Esophagus (tissue), 2 donors: ENCODE data around the gene GABARAPL2. TPM values are rescaled to one million over a fixed set of nuclear protein-coding genes. Genes with fewer than 3 reads are reported as not detected.
"Not testable (repeated sequence)": the region's sequence is repeated elsewhere in the genome, so short reads cannot be mapped to it uniquely, and the experiment has no call there.

Source experiments
- H3K27ac ChIP-seq, 2 donors: one replicate each; pipeline ENCODE4 v1.5.1; 2013; ENCODE audit warnings: low read depth in 2 of 2, mild to moderate bottlenecking in 2 of 2, inconsistent platforms in 1 of 2, low read length in 1 of 2, moderate library complexity in 1 of 2
- H3K27me3 ChIP-seq, 2 donors: one replicate each; pipeline ENCODE4 v1.6.1; 2013; ENCODE audit warnings: low read length in 2 of 2, control low read depth in 1 of 2, mild to moderate bottlenecking in 1 of 2; ENCODE audit not compliant: insufficient read depth in 2 of 2, control insufficient read depth in 1 of 2
- H3K36me3 ChIP-seq, 2 donors: one replicate each; pipeline ENCODE4 v1.6.1; 2013; ENCODE audit warnings: low read length in 1 of 2; ENCODE audit not compliant: control insufficient read depth in 2 of 2, insufficient read depth in 2 of 2
- H3K4me1 ChIP-seq, 2 donors: one replicate each; pipeline ENCODE4 v1.6.1; 2013; ENCODE audit warnings: low read length in 1 of 2; ENCODE audit not compliant: control insufficient read depth in 2 of 2, insufficient read depth in 2 of 2
- H3K4me3 ChIP-seq, 2 donors: one replicate each; pipeline ENCODE4 v1.5.1; 2013; ENCODE audit warnings: low read length in 2 of 2, mild to moderate bottlenecking in 2 of 2, low read depth in 1 of 2, moderate library complexity in 1 of 2
- H3K9me3 ChIP-seq, 2 donors: one replicate each; pipeline ENCODE4 v1.6.1; 2013; ENCODE audit warnings: mild to moderate bottlenecking in 2 of 2, low read depth in 1 of 2, low read length in 1 of 2, moderate library complexity in 1 of 2; ENCODE audit not compliant: control insufficient read depth in 2 of 2, insufficient read depth in 1 of 2
- WGBS, 2 donors: extraction: QIAGEN DNeasy Blood & Tissue Kit; methylation state at CpG; one replicate each; pipeline ENCODE4 v1.1.7; 2013; 5-methylcytosine and 5-hydroxymethylcytosine counted together
- polyA plus RNA-seq, 2 donors: library from polyadenylated mRNA; stranded (reverse); fragments of 200-250 nt; gene quantifications; one replicate each; pipeline ENCODE4 v1.2.3, GENCODE V29; 2013
- donor health status: healthy with polysubstance abuse.
- donor health status: Bipolar disorder and iron deficiency.

GABARAPL2 gene
- polyA plus RNA-seq, 2 donors: 83.1 to 96.6 TPM

DNA sequence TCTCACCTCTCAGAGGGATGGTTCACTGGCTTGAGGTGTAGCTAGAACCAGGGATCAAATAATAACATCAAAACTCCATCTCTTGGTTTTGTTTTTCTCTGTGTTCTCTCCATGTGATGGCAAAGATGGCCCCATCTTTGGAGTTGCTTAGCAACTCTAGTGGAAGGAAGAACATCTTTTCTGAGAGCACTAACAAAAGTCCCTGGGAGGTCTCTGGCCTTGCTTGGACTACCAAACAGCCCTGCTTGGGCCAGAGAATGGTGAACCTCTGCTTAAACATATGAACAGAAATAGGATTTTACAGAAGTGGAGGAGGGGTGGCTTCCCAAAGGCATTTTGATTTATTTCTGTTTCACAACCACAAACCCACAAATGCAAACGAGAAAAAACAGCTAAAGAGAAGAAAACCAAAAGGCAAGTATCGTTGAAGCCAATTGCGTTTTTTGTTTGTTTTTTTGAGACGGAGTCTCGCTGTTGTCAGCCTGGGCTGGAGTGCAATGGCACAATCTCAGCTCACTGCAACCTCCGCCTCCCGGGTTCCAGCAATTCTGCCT, 13.2 kb downstream of the GABARAPL2 start:
- no peaks in the 10 kb centered on the region for H3K27me3 ChIP-seq
- H3K4me3 ChIP-seq: no peak overlapping the region
- H3K27ac ChIP-seq: no peak overlapping the region
- H3K9me3 ChIP-seq: no peaks in the 10 kb centered on the region
- whole genome bisulfite sequencing, 2 donors: 86 to 87% methylated on average over 7 of the region's 7 CpGs
- no peaks in the 10 kb centered on the region for H3K4me1 ChIP-seq
- H3K36me3 ChIP-seq: peaks cover 2 to 18% of the 10 kb centered on the region in 2 donors

DNA sequence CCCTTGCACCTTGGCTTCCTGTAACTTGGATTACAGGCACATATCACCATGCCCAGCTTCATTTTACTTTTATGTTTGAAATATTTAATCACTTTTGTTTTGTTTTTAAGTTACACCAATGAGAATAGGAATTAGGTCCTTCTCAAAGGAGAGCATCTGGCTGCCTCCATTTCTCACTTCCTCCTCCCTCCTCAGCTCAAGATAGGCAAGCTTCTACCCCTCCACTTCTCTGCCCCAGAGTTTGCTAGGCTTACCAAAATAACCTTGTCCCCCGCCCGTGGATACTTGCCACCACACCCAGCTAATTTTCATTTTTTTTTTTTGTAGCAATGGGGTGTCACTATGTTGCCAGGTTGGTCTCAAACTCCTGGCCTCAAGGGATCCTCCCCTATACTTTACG, 17.9 kb downstream of the GABARAPL2 start:
- H3K4me1 ChIP-seq: no peaks in the 10 kb centered on the region
- H3K36me3 ChIP-seq: peaks cover 0 to 2% of the 10 kb centered on the region in 2 donors
- H3K27me3 ChIP-seq: no peaks in the 10 kb centered on the region
- WGBS, 2 donors: 73% methylated on average over 3 of the region's 3 CpGs
- H3K4me3 ChIP-seq: no peak overlapping the region
- H3K9me3 ChIP-seq: no peaks in the 10 kb centered on the region
- no peak overlapping the region for H3K27ac ChIP-seq

DNA sequence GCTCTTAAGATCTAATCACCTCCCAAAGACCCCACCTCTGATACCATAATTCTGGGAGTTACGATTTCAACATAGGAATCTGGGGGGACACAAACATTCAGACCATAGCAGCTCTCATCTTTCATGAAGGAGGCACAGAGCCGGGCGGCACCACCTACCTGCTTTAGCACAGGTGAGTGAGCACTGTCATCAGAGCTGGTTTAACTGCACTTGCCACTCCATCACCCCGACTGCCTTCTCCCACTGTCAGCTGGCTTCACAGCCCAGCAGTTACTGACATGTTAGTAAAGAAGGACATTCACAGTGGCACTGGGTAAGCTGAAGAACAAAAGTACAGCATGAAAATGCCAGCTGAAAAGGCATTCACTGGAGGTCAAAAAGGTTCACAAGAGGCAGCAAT, 22.5 kb downstream of the GABARAPL2 start:
- WGBS, 2 donors: 91 to 95% methylated on average over 4 of the region's 4 CpGs
- no peak overlapping the region for H3K27ac ChIP-seq

DNA sequence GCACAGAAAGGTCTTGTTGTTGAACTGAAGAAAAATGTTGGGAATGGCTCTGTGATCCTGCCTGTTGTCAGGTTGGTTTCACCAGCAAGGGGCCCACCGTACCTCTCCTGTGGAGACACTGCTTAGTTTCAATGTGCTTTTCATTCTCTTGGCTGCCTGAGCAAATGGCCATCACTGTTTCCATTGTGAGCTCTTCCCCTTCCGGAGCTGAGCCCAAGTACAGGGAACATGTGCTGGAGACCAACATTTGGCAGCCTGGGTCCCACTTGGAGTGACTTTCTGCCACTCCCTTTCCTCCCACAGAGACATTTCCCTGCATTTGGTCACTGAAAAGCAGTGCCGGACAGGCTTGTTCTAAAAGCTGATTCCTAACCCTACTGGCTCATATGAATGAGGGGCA, 23.1 kb downstream of the GABARAPL2 start:
- H3K27me3 ChIP-seq: no peaks in the 10 kb centered on the region
- 76 to 80% methylated on average over 3 of the region's 3 CpGs for WGBS, 2 donors

More for the DNA sequence above, 22.5 kb downstream of the GABARAPL2 start:
- Histone ChIP-seq H3K27me3 (no peaks in the 10 kb centered on the region), H3K4me3 (no peak overlapping the region), H3K9me3 (no peaks in the 10 kb centered on the region), H3K36me3 (peaks cover 0 to 2% of the 10 kb centered on the region in 2 donors), H3K4me1 (no peaks in the 10 kb centered on the region)

DNA sequence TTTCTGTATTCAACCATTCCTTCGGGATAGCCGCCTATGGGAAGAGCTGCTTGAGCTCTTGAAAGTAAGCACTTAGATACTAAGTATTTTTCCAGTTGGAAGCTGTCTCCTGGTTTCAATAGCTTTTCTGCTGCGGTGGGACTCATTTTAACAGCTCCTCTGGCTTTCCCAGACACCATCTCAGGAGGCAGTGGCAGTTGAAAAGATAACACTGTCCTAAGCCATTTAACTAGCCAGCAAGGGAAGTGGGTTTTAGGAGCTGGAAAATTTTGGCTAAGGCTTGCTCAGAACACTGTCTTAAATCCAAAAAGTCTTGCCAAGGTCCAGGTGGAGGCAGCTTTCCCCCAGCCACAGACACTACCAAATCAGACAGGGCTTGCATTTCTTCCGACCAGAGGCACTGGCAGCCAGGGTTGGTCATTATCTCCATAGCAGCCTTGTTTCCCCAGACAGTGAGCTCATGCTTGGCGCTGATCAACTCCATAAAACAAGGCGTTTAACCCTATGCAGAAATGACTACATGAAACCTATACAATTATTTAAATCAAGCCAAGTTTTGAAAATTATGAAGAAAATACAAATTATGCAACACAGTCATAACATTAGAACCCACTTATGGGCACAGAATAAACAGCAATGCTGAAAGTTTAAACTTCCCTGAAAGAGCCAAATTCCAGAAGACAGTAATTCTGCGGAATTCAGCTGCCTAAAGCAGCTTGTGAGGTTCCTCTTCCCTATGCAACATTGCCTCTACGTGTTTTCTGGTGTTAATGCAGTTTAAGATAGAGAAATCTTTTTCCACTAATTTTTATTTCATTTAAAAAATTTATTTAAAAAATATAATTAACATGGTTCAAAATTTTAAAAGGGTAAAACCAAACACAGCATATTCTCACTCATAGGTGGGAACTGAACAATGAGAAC, 25.0 kb downstream of the GABARAPL2 start:
- 63 to 65% methylated on average over 8 of the region's 8 CpGs for WGBS, 2 donors
- H3K4me1 ChIP-seq: no peaks in the 10 kb centered on the region
- no peaks in the 10 kb centered on the region for H3K27me3 ChIP-seq
- H3K27ac ChIP-seq: peak overlapping the region; percentile 34 to 49
- H3K9me3 ChIP-seq: no peaks in the 10 kb centered on the region
- H3K36me3 ChIP-seq: peaks cover 0 to 2% of the 10 kb centered on the region in 2 donors
- H3K4me3 ChIP-seq: no peak overlapping the region

More for the DNA sequence above, 23.1 kb downstream of the GABARAPL2 start:
- Histone ChIP-seq H3K4me1 (no peaks in the 10 kb centered on the region), H3K9me3 (no peaks in the 10 kb centered on the region), H3K4me3 (no peak overlapping the region), H3K27ac (no peak overlapping the region), H3K36me3 (peaks cover 0 to 2% of the 10 kb centered on the region in 2 donors)

DNA sequence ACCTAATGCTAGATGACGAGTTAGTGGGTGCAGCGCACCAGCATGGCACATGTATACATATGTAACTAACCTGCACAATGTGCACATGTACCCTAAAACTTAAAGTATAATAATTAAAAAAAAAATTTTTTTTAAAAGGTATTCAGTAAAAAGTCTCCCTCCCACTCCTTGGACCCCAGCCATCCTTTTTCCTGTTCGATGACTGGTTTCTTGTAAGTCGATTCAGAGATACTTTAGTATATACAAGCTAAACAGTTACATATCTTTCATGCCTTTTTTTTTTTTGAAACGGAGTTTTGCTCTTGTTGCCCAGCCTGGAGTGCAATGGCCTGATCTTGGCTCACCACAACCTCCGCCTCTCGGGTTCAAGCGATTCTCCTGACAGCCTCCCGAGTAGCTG, 25.7 kb downstream of the GABARAPL2 start:
- H3K4me3 ChIP-seq, H3K4me1 ChIP-seq, H3K36me3 ChIP-seq, H3K9me3 ChIP-seq, H3K27ac ChIP-seq, H3K27me3 ChIP-seq: not testable (repeated sequence)
- 60 to 67% methylated on average over 7 of the region's 9 CpGs for WGBS, 2 donors

DNA sequence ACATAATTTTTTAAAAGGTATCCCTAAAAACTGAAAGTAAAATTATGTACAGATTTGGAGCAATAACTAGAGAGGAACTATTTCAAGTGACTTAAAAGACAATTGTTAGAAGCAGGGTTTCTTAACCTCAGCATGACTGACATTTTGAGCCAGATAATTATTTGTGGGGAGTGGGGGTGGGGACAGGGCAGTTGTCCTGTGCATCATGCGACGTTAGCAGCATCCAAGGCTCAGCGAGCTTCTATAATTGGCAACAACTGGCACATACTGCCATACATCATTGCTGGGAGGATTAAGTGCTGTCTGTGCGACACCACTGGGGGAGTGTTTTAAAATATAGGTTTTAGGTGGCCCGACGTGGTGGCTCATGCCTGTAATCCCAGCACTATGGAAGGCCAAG, 27.1 kb downstream of the GABARAPL2 start:
- no peaks in the 10 kb centered on the region for H3K9me3 ChIP-seq
- H3K4me1 ChIP-seq: no peaks in the 10 kb centered on the region
- no peak overlapping the region for H3K4me3 ChIP-seq
- no peak overlapping the region for H3K27ac ChIP-seq
- WGBS, 2 donors: 83 to 96% methylated on average over 6 of the region's 6 CpGs
- H3K27me3 ChIP-seq: no peaks in the 10 kb centered on the region
- peaks cover 0 to 2% of the 10 kb centered on the region in 2 donors for H3K36me3 ChIP-seq

DNA sequence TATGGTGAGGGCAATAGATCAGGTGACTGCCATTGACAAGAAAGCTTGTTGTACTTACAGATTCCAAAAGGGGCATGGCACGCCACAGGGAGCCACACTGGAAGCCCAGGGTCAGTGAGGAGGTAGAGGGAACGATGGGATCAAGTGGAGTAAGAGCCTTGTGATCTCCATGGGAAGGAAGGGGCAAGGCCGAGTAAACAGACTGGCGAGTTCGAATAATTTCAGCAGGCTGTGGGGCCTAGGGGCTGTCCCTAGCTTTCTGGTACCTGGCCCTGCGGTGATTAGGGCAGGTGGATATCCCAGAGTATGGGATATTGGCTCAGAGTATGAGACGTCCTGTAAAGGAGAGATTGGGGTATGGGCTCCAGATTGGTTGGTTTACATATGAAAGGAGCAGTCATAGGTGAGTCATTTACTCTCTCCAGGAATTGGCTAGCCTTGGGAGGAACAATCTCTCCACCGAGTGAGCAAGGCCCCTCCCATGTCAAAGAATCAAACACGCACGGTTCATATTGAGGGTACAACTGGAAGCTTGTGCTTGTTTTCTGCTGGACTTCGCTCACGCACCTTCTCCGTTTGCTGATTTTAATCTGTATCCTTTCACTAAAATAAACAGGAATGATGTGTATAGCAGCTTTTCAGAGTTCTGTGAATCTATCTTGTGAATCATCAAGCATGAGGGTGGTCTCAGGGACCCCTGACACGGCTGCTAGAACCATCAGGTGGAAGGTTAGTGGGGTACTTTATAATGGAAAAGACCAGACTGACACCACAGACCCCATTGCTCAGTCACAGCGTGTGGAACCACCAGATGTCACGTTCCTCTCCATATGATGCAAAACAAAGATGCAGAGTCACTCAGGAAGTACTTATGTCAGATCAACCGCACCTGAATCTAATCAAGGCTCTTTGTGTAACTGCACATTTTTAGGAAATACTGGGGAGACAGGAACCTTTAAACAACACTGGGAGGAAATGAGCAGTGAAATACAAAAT, 27.9 kb downstream of the GABARAPL2 start:
- Histone ChIP-seq H3K4me1 (no peaks in the 10 kb centered on the region), H3K27ac (no peak overlapping the region), H3K4me3 (no peak overlapping the region), H3K27me3 (no peaks in the 10 kb centered on the region), H3K9me3 (no peaks in the 10 kb centered on the region), H3K36me3 (peaks cover 0 to 2% of the 10 kb centered on the region in 2 donors)
- WGBS, 2 donors: 77% methylated on average over 17 of the region's 17 CpGs
